Pericardium fibroblast (primary cell): ENCODE results near the gene MARK4. TPM values are rescaled to one million over a fixed set of nuclear protein-coding genes. Genes with fewer than 3 reads are reported as not detected.

Experiments used
- total RNA-seq: library from RNA; depleted of rRNA; stranded (reverse); fragments of >200 nt; gene quantifications from 2 replicates; pipeline ENCODE4 v1.2.3, GENCODE V29; 2015

MARK4 gene
- 23.2 and 36.3 TPM in 2 replicates for total RNA-seq

DNA sequence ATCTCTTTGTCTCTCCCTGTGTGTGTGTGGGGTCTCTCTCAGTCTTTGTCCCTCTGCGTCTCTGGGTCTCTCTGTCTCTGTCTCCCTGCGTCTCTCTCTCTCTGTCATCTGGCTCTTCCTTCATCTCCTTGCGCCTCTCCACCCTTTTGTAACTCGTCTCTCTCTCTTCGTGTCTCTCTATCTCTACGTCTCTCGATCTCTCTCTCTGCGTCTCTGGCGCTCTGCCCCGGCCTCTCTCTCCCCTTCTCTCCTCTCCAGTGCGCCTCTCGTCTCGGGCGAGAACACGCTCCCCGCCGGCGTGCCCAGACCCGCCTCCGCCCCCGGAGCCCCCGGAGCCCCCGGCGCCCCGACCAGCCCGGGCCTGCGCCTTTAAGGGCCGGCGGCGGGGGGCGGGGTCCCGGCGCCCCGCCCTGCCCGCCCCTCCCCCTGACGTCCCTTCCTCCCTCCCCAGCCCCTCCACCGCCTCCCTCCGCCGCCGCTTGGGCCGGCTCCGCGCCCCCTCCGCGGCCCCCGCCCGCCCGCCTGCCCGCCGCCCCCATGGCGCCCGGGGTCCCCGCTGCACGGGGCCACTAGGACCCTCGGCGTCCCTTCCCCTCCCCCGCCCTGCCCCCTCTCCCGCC, at the start of gene MARK4:
Gene MARK4, plus strand, starts transcription at position 440 of the 620 bp plus-strand sequence. CDS start 318 bp downstream, outside the sequence.

DNA sequence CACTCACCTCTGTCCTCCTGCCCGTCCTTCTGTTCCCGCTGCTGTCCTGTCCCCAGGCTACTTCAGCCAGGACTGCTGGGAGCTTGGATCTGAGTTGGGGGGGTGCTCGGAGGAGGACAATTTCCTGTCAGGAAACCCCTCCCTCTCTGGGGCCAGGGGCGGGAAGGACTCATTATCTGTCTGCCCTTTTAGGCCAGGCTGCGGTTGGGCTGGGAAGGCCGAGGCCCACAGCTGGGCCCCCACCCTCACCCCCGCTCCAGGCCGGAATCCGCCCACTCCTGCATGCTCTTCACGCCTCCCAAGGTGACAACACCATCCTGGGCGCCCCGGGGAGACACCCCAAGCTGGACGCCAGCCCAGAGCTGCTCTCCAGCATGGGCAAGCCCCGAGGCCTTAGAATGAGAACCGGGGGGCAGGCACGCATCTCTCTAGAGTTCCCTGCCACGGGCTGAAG, 5.7 kb upstream of the MARK4 start, which contains the start of gene EXOC3L2:
Gene EXOC3L2, minus strand, starts transcription at position 74 of the 454 bp plus-strand sequence. CDS start 6,362 bp downstream, outside the sequence.

DNA sequence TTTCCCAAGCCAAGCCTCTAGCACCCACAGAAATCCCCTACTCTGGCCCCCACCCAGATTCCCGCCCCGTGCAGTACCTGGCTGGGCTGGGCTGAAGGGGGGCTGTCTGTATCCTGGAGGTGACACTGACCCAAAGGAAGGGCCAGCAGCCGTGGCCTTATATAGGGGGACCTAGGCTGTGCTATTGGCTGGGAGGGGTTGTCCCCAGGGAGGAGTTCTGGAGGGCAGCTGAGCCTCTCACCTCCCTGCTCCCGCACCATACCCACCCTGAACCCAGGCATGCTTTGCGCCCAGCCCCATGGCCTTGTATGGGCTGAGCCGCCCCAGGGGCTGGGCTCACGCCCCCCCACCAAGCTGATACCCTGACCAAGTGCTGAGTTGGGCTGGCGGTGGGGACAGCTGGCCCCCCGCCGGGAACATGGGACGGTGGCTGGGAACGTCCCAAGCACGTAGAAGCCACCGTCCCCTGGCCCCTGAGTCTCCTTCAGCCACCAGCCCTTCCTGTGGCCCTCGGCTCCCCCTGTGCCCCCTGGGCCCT, 71.7 kb downstream of the MARK4 start, which contains the start of gene CKM:
Gene CKM, minus strand, starts transcription at position 132 of the 538 bp plus-strand sequence. CDS start 3,162 bp downstream, outside the sequence.

DNA sequence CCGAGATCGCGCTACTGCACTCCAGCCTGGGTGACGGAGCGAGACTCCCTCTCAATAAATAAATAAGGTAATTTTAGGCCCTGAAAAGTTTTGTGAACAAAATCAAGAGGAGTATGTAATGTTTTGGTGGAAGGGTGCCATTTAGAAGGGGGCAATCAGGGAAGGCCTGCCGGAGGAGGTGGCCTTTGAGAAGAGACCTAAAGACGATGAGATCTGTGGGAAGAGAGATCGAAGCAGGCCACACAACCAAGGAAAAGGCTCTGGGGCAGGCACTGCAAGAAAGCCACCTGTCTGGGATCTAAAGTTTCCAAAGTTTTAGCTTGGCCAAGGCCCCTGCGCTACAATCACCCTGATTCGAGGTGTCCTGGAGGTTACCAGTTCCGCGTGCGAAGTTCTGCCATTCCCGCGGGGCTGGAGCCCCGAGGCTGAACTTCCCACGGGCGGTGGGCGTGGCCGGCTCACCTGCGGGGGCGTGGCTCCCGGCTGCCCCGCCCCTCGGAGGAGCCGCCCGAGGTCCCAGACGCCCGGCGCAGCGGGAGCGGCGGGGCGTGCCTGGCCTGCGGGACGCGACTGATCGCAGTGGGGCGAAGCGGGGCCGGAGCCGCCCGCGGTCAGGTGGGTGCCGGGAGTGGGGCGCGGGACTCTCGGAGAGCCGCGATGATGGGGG, 89.3 kb downstream of the MARK4 start, which contains the start of gene KLC3:
Gene KLC3, plus strand, starts transcription at position 519 of the 667 bp plus-strand sequence. CDS start 4,792 bp downstream, outside the sequence.

Other genes with a start within 250 kb of the MARK4 start
- gene RELB, start 249.8 kb upstream of the MARK4 start, total RNA-seq, result 8.0 and 12.3 TPM in 2 replicates
- gene CLASRP, start 212.2 kb upstream of the MARK4 start, total RNA-seq, result 38.4 and 39.7 TPM in 2 replicates
- gene ZNF296, start 174.8 kb upstream of the MARK4 start, total RNA-seq, result 0.70 and 3.1 TPM in 2 replicates
- 21.4 and 25.3 TPM in 2 replicates for gene GEMIN7, start 172.0 kb upstream of the MARK4 start, total RNA-seq
- 28.3 and 46.7 TPM in 2 replicates for gene PPP1R37, start 158.1 kb upstream of the MARK4 start, total RNA-seq
- gene NKPD1, start 90.3 kb upstream of the MARK4 start, total RNA-seq, result under 0.01 and 0.85 TPM in 2 replicates
- 29.1 and 33.0 TPM in 2 replicates for gene TRAPPC6A, start 73.0 kb upstream of the MARK4 start, total RNA-seq
- gene BLOC1S3, start 72.5 kb upstream of the MARK4 start, total RNA-seq, result 10.3 and 15.3 TPM in 2 replicates
- gene EXOC3L2, start 5.9 kb upstream of the MARK4 start, total RNA-seq, result 1.0 and 2.0 TPM in 2 replicates
- gene CKM, start 71.6 kb downstream of the MARK4 start, total RNA-seq, result 0.35 and 4.2 TPM in 2 replicates
- gene KLC3, start 89.5 kb downstream of the MARK4 start, total RNA-seq, result not detected in 2 replicates
- gene ERCC2, start 119.3 kb downstream of the MARK4 start, total RNA-seq, result 15.0 and 24.5 TPM in 2 replicates
- 4.8 and 7.8 TPM in 2 replicates for gene PPP1R13L, start 153.8 kb downstream of the MARK4 start, total RNA-seq
- 2.9 and 9.3 TPM in 2 replicates for gene POLR1G, start 155.4 kb downstream of the MARK4 start, total RNA-seq
- gene ERCC1, start 172.6 kb downstream of the MARK4 start, total RNA-seq, result 73.5 and 82.0 TPM in 2 replicates
- gene FOSB, start 216.7 kb downstream of the MARK4 start, total RNA-seq, result 14.2 and 53.7 TPM in 2 replicates
- 18.8 and 21.1 TPM in 2 replicates for gene RTN2, start 245.8 kb downstream of the MARK4 start, total RNA-seq
- gene PPM1N, start 247.2 kb downstream of the MARK4 start, total RNA-seq, result 1.3 and 2.6 TPM in 2 replicates